GM21723 (cell line): ENCODE data around the gene CCDC158.
"Not testable (repeated sequence)": the region's sequence is repeated elsewhere in the genome, so short reads cannot be mapped to it uniquely, and the experiment has no call there.

Source experiments
- ATAC-seq: cut with Tn5 transposase; IDR thresholded peaks from one replicate; pipeline ENCODE4 v1.9.1; 2021; ENCODE audit warnings: mild to moderate bottlenecking, moderate library complexity; ENCODE audit not compliant: unreplicated experiment

CCDC158 gene

GRCh38 chr4:76282941-76283689 is 137.8 kb downstream of the CCDC158 start:
- no peak for ATAC-seq

DNA sequence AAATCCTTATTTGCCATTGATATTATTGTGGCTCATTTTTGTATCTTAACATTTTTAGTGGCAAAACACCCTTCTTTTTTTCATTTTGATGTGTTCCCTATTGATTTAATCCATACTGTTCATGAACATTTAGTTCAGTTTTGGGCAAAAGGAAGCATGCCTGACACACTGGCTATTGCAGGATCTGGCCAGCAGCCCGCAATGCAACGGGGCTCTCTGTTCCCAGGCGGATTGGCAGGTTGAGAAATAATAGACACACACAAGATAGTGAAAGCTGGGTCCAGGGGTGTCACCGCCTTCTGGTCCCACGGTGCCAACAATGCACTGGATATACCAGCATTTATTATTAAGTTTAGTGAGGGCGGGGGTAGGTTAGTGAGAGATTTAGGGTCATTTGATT is 139.3 kb downstream of the CCDC158 start:
- ATAC-seq, result not testable (repeated sequence)

- ATAC-seq, result no peak
Measured at GRCh38 chr4:76280488-76281441, 140.2 kb downstream of the CCDC158 start.

- no peak for ATAC-seq
Measured at GRCh38 chr4:76279462-76279861, 141.5 kb downstream of the CCDC158 start.

DNA sequence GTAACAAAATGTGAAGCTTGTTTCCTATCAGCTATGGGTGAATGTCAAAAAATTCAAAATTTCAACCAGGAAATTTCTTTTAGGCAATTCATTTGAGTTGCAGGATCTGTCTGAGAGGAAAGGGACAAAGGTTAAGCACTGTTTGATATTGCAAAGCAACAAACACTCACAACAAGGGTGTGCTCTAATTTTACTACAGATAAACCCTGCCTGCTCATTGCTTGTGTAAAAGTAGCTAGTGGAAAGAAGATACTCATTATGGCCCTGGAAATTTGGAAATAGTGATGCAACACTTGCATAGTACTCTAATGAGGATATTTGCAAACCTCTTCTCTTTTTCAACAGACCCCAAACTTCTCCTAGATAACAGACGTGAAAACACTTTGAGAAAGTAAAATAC is 142.4 kb downstream of the CCDC158 start:
- no peak for ATAC-seq

GRCh38 chr4:76277667-76278066 is 143.3 kb downstream of the CCDC158 start:
- no peak for ATAC-seq

DNA sequence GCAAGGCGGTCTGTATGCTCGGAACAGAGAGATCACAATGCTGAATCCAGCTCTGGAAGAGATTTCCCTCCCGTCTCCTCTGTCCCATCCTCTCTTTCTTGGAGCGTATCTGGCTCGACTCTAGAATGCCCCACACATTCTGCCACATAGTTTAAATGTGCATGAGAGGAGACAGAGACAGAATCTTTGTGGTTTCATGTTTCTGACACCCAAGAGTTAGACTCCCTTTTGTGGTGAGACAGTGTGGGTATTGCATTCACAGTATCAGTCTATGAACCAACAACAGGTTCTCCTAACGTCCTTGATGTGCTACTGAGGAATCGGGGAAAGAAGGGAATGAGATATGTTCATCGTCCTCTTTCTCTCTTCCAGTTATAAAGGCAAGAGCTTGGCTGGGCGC is 144.1 kb downstream of the CCDC158 start:
- ATAC-seq, result no peak

GRCh38 chr4:76275486-76276124 is 145.3 kb downstream of the CCDC158 start:
- no peak for ATAC-seq

DNA sequence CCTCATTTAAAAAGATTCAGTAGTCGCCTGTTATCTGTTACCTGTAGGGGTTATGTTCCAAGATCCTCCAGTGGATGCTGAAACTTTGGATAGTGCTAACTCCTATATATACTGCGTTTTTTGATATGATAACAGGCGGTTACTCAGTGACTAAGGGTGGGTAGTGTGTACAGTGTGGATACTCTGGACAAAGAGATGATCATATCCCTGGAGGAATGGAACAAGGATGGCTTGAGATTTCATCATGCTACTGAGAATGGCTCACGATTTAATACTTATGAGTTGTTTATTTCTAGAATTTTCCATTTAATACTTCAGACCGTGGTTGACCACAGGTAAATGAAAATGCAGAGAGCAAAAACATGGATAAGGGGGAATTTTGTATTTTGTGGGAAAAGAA is 147.9 kb downstream of the CCDC158 start:
- ATAC-seq, result no peak

- ATAC-seq, result no peak
Measured at GRCh38 chr4:76272582-76272981, 148.4 kb downstream of the CCDC158 start.

DNA sequence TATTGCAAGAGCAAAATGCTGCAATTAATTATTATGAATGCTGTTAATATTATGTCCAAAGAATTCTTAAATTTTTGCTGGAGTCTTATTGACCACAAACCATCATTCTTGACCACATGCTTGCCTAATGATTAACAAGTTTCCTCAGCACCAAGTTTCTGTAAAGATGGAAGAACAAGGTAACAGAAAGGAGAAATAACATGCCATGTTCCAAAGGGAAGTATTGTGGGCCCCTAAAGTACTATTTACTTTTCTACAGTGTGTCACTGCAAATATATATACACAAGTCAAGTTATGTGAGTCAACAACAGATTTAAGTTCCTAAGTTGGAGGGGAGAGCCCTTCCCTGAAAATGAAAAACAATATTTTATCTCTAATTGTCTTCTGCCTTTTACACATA is 148.9 kb downstream of the CCDC158 start:
- no peak for ATAC-seq

- ATAC-seq, result no peak
Measured at GRCh38 chr4:76271248-76271647, 149.7 kb downstream of the CCDC158 start.

DNA sequence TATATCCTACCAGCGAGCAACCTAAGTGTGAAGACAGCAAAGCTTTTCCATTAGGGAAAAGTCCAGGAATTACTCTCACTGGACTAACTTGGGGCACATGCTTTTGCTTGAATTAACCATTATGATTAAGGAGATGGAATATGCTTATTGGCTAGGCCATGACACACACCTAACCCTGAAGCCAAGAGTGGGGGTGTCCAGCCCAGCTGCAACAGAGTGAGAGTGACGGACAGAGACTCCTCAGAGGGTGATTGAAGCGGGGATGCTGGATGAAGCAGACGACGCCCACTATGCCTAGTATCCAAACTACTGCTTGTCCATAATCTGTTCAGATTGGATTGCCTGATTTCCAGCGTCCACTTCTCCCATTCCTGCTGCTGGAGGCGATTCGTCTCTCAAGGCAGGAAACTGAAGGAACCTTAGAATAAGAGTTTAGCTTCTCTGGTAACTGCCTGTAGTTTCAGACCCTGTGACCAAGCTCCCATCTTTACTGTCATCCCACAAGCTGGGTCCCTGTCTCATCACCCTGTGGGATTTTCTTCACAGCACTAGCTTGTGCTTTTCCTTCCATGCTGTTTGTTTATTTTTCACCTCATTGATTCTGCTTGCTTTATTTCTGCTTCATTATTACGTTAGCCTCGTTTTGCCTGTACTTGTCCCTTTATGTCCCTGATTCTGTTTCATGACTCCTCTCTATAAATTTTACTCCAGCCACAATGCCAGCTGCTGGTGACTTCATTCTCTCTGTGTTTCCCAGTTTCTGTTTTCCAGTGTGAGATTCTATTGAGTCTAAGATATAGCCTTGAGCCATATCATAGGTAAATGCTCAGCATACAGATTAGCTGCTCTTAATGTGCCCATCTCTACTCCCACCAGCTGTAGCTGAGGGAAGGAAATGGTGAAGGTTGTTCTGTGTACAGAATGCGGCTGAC is 150.4 kb downstream of the CCDC158 start:
- ATAC-seq, result no peak

DNA sequence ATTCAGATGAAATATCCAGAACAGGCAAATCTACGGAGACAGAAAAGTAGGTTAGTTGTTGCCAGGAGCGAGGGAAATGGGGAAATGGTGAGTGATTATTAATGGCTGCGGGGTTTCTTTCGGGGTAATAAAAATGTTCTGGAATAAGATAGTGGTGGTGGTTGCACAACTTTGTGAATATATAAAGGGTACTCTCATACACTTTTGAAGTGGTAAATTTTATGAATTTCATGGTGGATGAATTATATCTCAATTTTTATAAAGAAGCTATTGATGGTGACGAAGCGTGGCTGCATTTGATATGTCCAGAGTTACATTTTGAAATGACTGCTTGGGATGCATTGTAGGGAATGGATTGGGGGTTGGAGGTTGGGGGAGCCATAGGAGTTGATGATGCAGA is 153.1 kb downstream of the CCDC158 start:
- ATAC-seq, result no peak

DNA sequence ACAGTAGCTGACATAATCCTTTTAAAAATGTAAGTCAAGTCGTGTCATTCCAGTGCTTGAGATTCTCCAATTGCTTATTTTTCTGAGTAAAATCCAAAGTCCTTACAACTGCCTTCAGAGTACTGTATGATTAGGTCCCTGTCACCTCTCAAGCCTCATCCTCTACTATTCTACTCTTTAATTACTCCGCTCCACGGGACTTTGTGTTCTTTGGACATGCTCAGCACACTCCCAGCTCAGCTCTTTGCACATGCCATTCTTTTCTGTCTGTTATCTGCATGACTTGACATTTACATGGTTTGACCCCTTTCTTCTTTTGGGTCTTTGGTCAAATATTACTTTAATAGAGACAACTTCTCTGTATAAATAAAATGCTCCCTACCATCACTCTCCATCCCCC is 154.3 kb downstream of the CCDC158 start:
- ATAC-seq, result no peak

- no peak for ATAC-seq
Measured at GRCh38 chr4:76265631-76266218, 155.2 kb downstream of the CCDC158 start.
